PC-9 (cell line): Measurements from ENCODE around the gene FABP1. TPM values are rescaled to one million over a fixed set of nuclear protein-coding genes. Genes with fewer than 3 reads are reported as not detected.

Source experiments
- BruUV-seq: library from RNA; stranded (reverse); fragments of 400-500 nt; replicated peaks from 2 replicates; lab custom pipeline; 2021; lab: Mats Ljungman, UMichigan
- CTCF ChIA-PET: fragments of 300-600 bp; sonication (Branson Sonifier 250); formaldehyde crosslinking; loops from one replicate; lab custom pipeline; 2022; ENCODE audit warnings: antibody characterized with exemption; lab: Charles Lee
- POLR2A ChIA-PET: fragments of 300-600 bp; sonication (Branson Sonifier 250); formaldehyde crosslinking; loops from one replicate; lab custom pipeline; 2022; ENCODE audit warnings: antibody characterized with exemption; ENCODE audit not compliant: unreplicated experiment; lab: Charles Lee
- DNase-seq, 2 experiments: peaks; one replicate each; pipeline versions ENCODE4 v3.0.0 to v3.0.0-alpha.2; 2015 to 2022; ENCODE audit warnings: mixed read lengths in 1 of 2
- H2AFZ ChIP-seq: fragments of 200-600 bp; sonication (generic); 2 replicates; pipeline ENCODE4 v1.8.1; 2017; ENCODE audit warnings: antibody characterized with exemption
- H3F3A ChIP-seq: fragments of 200-600 bp; sonication (generic); 2 replicates; pipeline ENCODE4 v1.8.1; 2017; ENCODE audit warnings: antibody characterized with exemption, mild to moderate bottlenecking, low read depth; ENCODE audit not compliant: insufficient read depth
- H3K27ac ChIP-seq: fragments of 200-600 bp; sonication (generic); 2 replicates; pipeline ENCODE4 v1.6.1; 2016; ENCODE audit warnings: mixed run types
- H3K27me3 ChIP-seq: fragments of 200-600 bp; sonication (generic); 2 replicates; pipeline ENCODE4 v1.6.1; 2016; ENCODE audit warnings: low read depth, mixed run types; ENCODE audit not compliant: insufficient read depth
- H3K36me3 ChIP-seq: fragments of 200-600 bp; sonication (generic); 2 replicates; pipeline ENCODE4 v1.6.1; 2016; ENCODE audit warnings: low read depth, mixed run types
- H3K4me1 ChIP-seq: fragments of 200-600 bp; sonication (generic); replicated peaks from 2 replicates; pipeline ENCODE4 v1.6.1; 2016; ENCODE audit warnings: mixed run types; ENCODE audit not compliant: insufficient read depth
- H3K4me2 ChIP-seq: fragments of 200-600 bp; sonication (generic); 2 replicates; pipeline ENCODE4 v1.6.1; 2017; ENCODE audit warnings: mixed run types
- H3K4me3 ChIP-seq: fragments of 200-600 bp; sonication (generic); 2 replicates; pipeline ENCODE4 v1.6.1; 2016; ENCODE audit warnings: mixed run types
- H3K79me2 ChIP-seq: fragments of 200-600 bp; sonication (generic); 2 replicates; pipeline ENCODE4 v1.6.1; 2017; ENCODE audit warnings: low read depth, mixed run types
- H3K9me2 ChIP-seq: fragments of 200-600 bp; sonication (generic); 2 replicates; pipeline ENCODE4 v1.8.1; 2017; ENCODE audit warnings: mild to moderate bottlenecking; ENCODE audit not compliant: insufficient read depth
- H3K9me3 ChIP-seq: fragments of 200-600 bp; sonication (generic); 2 replicates; pipeline ENCODE4 v1.8.1; 2016; ENCODE audit warnings: low read depth; ENCODE audit not compliant: insufficient read depth
- H4K20me1 ChIP-seq: fragments of 200-600 bp; sonication (generic); 2 replicates; pipeline ENCODE4 v1.8.1; 2017; ENCODE audit not compliant: insufficient read depth
- CTCF ChIP-seq: fragments of 200-600 bp; sonication (generic); conservative IDR thresholded peaks from 2 replicates; pipeline ENCODE4 v1.6.1; 2017; ENCODE audit warnings: mixed run types, antibody characterized with exemption, mild to moderate bottlenecking, moderate library complexity
- EZH2 ChIP-seq: fragments of 200-600 bp; sonication (generic); IDR thresholded peaks from 2 replicates; pipeline ENCODE4 v1.8.0; 2017; ENCODE audit warnings: antibody characterized with exemption, low read depth
- intact Hi-C: fragments of 100-400 bp; cut with micrococcal nuclease; formaldehyde crosslinking; loops from one replicate; pipeline ENCODE4 v1.10.0; 2022; ENCODE audit not compliant: unreplicated experiment
- total RNA-seq: library from RNA; stranded (reverse); gene quantifications from 2 replicates; pipeline ENCODE4 v1.2.3, GENCODE V29; 2021

Gene FABP1
- total RNA-seq, 1 experiment from 2014 or later, result not detected

- Histone ChIP-seq H3K36me3 (no peaks in the 10 kb centered on the region), H3K27ac (no peak overlapping the region), H3K4me3 (no peak overlapping the region), H3K4me1 (no peaks in the 10 kb centered on the region), H3K9me3 (no peaks in the 10 kb centered on the region), H3K27me3 (no peaks in the 10 kb centered on the region), H3K9me2 (peaks cover 4% of the 10 kb centered on the region; the same call in 1 of the 2 replicates), H3K4me2 (no peak overlapping the region), H4K20me1 (no peaks in the 10 kb centered on the region), H3K79me2 (no peaks in the 10 kb centered on the region), H3F3A (no peaks in the 10 kb centered on the region), H2AFZ (no peak overlapping the region)
- TF ChIP-seq CTCF, result no peak
- TF ChIP-seq EZH2, result no peak
- no TSS peak for BruUV-seq
- ChIA-PET POLR2A (no interaction called here), CTCF (no interaction called here)
- intact Hi-C loops, result no loop called here
- DNase-seq, result no peak
Measured at GRCh38 chr2:88087763-88088162, 40.1 kb downstream of the FABP1 start.

- no peaks in the 10 kb centered on the region for H3K36me3 ChIP-seq
- H3K4me2 ChIP-seq, result no peak overlapping the region
- no peak overlapping the region for H3K4me3 ChIP-seq
- ChIA-PET POLR2A (no interaction called here), CTCF (no interaction called here)
- no peaks in the 10 kb centered on the region for H4K20me1 ChIP-seq
- no peak for TF ChIP-seq CTCF
- TF ChIP-seq EZH2, result no peak
- H3K27ac ChIP-seq, result no peak overlapping the region
- no peak for DNase-seq
- peaks cover 4% of the 10 kb centered on the region; the same call in 1 of the 2 replicates for H3K9me2 ChIP-seq
- H3K79me2 ChIP-seq, result no peaks in the 10 kb centered on the region
- BruUV-seq, result no TSS peak
- no peaks in the 10 kb centered on the region for H3K4me1 ChIP-seq
- no peaks in the 10 kb centered on the region for H3K9me3 ChIP-seq
- intact Hi-C loops, result no loop called here
- H2AFZ ChIP-seq, result no peak overlapping the region
- H3F3A ChIP-seq, result no peaks in the 10 kb centered on the region
- no peaks in the 10 kb centered on the region for H3K27me3 ChIP-seq
Measured at GRCh38 chr2:88087073-88087472, 40.8 kb downstream of the FABP1 start.

GRCh38 chr2:88086401-88086800 is 41.5 kb downstream of the FABP1 start:
- intact Hi-C loops, result no loop called here
- Histone ChIP-seq H3K79me2 (no peaks in the 10 kb centered on the region), H3K9me3 (no peaks in the 10 kb centered on the region), H3K27me3 (no peaks in the 10 kb centered on the region), H3K4me3 (no peak overlapping the region), H3K4me2 (no peak overlapping the region), H3K9me2 (peaks cover 4% of the 10 kb centered on the region; the same call in 1 of the 2 replicates), H3K4me1 (no peaks in the 10 kb centered on the region), H3K36me3 (no peaks in the 10 kb centered on the region), H3K27ac (no peak overlapping the region), H2AFZ (no peak overlapping the region), H3F3A (no peaks in the 10 kb centered on the region), H4K20me1 (no peaks in the 10 kb centered on the region)
- TF ChIP-seq CTCF (no peak), EZH2 (no peak)
- BruUV-seq, result no TSS peak
- DNase-seq, result no peak
- ChIA-PET CTCF (no interaction called here), POLR2A (no interaction called here)
